Measurements from ENCODE around the gene POLR1F.

Gene POLR1F

DNA sequence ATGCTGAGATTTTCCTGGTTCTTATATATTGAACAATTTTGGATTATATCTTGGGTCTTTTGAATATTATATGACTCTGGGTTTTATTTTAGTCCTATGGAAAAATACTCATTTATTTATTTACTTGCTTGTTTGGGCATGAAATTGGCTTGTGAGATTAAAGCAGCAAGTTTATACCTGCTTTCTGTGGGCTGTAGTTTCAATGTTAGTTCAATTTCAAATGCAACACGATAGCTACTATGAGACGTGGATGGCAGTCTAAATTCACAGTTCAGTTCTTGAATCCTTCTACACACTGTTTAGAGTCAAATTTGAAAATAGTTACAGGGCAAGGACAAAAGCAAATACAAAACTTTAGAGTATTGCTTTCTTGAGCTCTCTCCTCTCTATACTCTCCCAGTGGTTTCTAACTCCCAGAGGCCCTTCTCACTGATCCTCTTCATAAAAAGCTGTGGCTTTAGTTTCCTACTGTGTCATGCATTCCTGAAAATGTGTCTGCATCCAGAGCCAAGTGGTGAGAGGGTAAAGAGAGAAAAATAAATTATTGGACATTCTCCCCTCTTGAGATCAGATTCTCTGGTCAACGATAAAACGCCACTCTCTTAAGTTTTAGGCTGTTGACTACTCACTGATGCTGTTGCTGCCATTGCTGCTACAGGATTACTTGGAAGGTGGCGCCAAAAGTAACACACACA lies 34.4 kb downstream of the POLR1F start:
- DNase-seq: no peak

DNA sequence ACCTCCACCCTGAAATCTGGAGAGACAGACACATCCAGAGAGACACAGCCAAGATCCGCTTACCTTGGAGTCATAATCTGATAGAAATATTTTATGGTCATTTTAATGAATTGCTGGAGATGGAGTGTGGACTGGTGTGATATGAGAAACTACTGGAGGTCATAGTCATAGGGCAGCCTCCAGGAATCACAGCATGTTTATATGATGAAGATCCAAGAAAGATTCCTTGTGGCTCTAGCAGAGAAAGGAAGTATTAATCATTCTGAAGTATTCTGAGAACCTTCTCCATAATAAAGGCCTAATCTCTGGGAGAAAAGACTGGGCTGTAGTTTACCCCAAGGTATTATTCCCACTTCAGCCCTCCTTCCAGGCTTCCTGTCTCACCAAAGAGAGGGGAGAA lies 38.0 kb downstream of the POLR1F start:
- no peak for DNase-seq

DNA sequence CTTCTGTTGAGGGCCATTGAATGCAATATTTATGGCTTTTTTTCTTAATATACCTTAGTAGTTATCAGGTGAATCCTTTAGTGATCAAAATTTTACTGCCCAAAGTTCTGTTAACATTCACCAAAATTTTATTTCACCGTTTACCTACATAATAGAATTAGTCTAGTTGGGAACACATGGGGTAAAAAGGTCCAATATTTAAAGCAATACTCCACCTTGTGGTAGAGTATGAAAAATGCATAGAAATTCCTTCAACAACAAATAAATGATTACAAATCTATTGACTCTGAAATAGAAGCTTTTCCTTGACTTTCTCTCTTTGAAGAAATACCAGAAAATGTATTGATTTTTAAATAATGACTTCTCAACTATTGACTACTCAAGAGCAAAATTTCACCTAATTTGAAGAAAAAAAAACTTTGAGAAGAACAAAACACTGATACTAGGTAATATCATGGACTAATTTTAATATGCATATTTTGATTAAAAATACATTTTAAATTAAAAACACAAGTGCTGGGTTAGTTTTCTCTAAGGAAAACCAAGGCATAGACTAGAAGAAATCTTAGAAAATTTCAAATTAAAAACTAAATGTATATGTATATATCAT lies 43.3 kb downstream of the POLR1F start:
- no peak for DNase-seq

DNA sequence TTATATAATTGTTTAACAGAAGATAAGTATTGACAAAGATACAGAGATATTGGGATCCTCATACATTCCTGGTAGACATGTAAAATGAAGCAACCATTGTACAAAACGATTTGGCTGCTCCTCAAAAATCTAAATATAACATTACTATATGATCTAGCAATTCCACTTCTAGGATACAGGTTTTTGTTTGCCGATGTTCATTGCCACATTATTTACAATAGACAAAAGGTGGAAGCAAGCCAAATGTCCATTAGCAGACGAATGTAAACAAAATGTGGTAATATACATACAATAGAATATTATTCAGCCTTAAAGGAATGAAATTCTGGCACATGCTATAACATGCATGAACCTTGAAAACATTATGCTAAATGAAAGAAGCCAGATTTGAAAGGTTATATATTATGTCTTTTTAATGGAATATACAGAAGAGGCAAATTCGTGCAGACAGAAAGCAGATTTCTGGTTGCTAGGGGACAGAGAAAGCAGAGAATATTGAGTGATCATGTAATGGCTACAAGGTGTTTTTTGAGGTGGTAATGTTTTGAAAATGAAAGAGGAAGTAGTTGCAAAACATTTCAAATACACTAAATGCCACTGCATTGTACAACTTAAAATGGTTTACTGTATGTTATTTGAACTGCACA lies 44.9 kb downstream of the POLR1F start:
- DNase-seq: no peak

DNA sequence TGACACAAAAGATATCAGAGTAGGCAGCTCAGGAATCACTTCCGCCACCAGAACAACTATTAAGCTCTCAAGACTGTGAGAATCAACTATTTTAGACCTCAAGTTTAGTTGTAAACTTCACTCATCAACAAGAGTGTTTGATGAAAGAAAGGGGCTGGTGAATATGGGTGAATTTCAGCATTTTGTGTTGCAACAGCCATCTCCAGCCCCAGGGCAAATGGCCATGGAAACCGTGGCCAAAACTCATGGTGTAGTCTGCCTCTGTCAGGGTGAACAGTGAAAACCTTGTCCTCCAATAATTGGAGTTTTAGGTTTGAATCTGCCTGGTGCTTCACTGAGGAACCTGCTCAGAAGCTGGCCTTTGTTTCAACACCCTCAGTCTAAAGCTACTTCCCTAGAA lies 60.0 kb downstream of the POLR1F start:
- DNase-seq: no peak
